WTC11 (cell line): ENCODE data around the gene HLA-DPA1.

Experiments used
- CDX4 ChIP-seq: fragments of 250-450 bp; sonication (Bioruptor Pico); IDR thresholded peaks from 2 replicates; pipeline ENCODE4 v1.9.0; 2021; ENCODE audit warnings: moderate library complexity, mild to moderate bottlenecking, inconsistent platforms, borderline replicate concordance
- CTCF ChIP-seq: fragments of 200-600 bp; IDR thresholded peaks from 2 replicates; pipeline ENCODE4 v1.8.0; 2022; ENCODE audit warnings: antibody characterized with exemption
- E2F1 ChIP-seq: sonication (generic); formaldehyde crosslinking; IDR thresholded peaks from 2 replicates; pipeline ENCODE4 v1.8.0; 2022; ENCODE audit warnings: mild to moderate bottlenecking, missing genetic modification reagents
- NFYB ChIP-seq: sonication (generic); formaldehyde crosslinking; conservative IDR thresholded peaks from 2 replicates; pipeline ENCODE4 v1.8.0; 2022; ENCODE audit warnings: low read depth, missing genetic modification reagents
- ZBTB43 ChIP-seq: sonication (generic); formaldehyde crosslinking; IDR thresholded peaks from 2 replicates; pipeline ENCODE4 v1.8.1; 2023; ENCODE audit warnings: mild to moderate bottlenecking, missing genetic modification reagents
- ZNF396 ChIP-seq: fragments of 250-450 bp; sonication (Bioruptor Pico); IDR thresholded peaks from 2 replicates; pipeline ENCODE4 v1.8.0; 2021; ENCODE audit warnings: mild to moderate bottlenecking, moderate library complexity, borderline replicate concordance

GRCh38 chr6:33093855-33094254 is 20.4 kb upstream of the HLA-DPA1 start:
- TF ChIP-seq ZBTB43 (CRISPR knock-in tag) (no peak), CTCF (no peak), NFYB (CRISPR knock-in tag) (no peak), ZNF396 (CRISPR knock-in tag) (no peak), CDX4 (CRISPR knock-in tag) (no peak), E2F1 (CRISPR knock-in tag) (no peak)
